H1 (cell line): ENCODE results near the gene C1QTNF1.

Experiments used
- CBX8 ChIP-seq: fragments of 300-800, 300-1000 bp; sonication (generic); IDR thresholded peaks from 2 replicates; pipeline ENCODE4 v1.7.1; 2016; ENCODE audit warnings: low read depth, low read length, borderline replicate concordance
- EGR1 ChIP-seq: IDR thresholded peaks from 2 replicates; pipeline ENCODE4 v1.6.1; 2011; ENCODE audit warnings: low read depth, low read length, borderline replicate concordance
- MAFK ChIP-seq: IDR thresholded peaks from 2 replicates; pipeline ENCODE4 v1.6.1; 2012; ENCODE audit warnings: low read depth, mild to moderate bottlenecking, improper control_type of control experiment, low read length
- RAD21 ChIP-seq, 2 experiments: IDR thresholded peaks in 1 of 2; conservative IDR thresholded peaks in 1 of 2; 2 replicates each; pipeline ENCODE4 v1.6.1; 2011; ENCODE audit warnings: low read depth in 2 of 2, low read length in 2 of 2, improper control_type of control experiment in 1 of 2, inconsistent platforms in 1 of 2, mild to moderate bottlenecking in 1 of 2, moderate library complexity in 1 of 2

GRCh38 chr17:79009397-79010303, 14.3 kb upstream of the C1QTNF1 start, which contains the start of gene CANT1:
- TF ChIP-seq RAD21 (IDR thresholded peaks at IDR 0.05 in 1 of 2, conservative IDR thresholded peaks at IDR 0.05 in 1 of 2; ENCODE audit: low read depth in 2 of 2, low read length in 2 of 2): no peak
- no peak for TF ChIP-seq MAFK
- no peak for TF ChIP-seq EGR1
- TF ChIP-seq CBX8: no peak
